Calu3 (cell line): ENCODE results near the gene TDP1. TPM values are rescaled to one million over a fixed set of nuclear protein-coding genes. Genes with fewer than 3 reads are reported as not detected.

Experiments
- BruUV-seq: library from RNA; stranded (reverse); fragments of 400-500 nt; replicated peaks from 2 replicates; lab custom pipeline; 2021; lab: Mats Ljungman, UMichigan
- CTCF ChIA-PET: fragments of 300-600 bp; sonication (Branson Sonifier 250); formaldehyde crosslinking; loops from one replicate; lab custom pipeline; 2022; ENCODE audit warnings: antibody characterized with exemption; lab: Charles Lee
- DNase-seq: peaks from one replicate; pipeline ENCODE4 v3.0.0; 2022
- H3K27ac Mint-ChIP-seq: one replicate; pipeline ENCODE4 v1.8.0; 2022; ENCODE audit warnings: mixed read lengths; ENCODE audit not compliant: unreplicated experiment
- H3K27me3 Mint-ChIP-seq: one replicate; pipeline ENCODE4 v1.8.0; 2022; ENCODE audit warnings: mixed read lengths; ENCODE audit not compliant: unreplicated experiment
- H3K36me3 Mint-ChIP-seq: one replicate; pipeline ENCODE4 v1.8.0; 2022; ENCODE audit warnings: mild to moderate bottlenecking, moderate library complexity, mixed read lengths; ENCODE audit not compliant: insufficient read depth, unreplicated experiment
- H3K4me1 Mint-ChIP-seq: one replicate; pipeline ENCODE4 v1.8.0; 2022; ENCODE audit warnings: mild to moderate bottlenecking, low read depth, mixed read lengths; ENCODE audit not compliant: unreplicated experiment
- H3K4me3 Mint-ChIP-seq: one replicate; pipeline ENCODE4 v1.8.0; 2022; ENCODE audit warnings: mild to moderate bottlenecking, low read depth, moderate library complexity, mixed read lengths; ENCODE audit not compliant: unreplicated experiment
- H3K9me3 Mint-ChIP-seq: one replicate; pipeline ENCODE4 v1.8.0; 2022; ENCODE audit warnings: low read depth, mixed read lengths; ENCODE audit not compliant: unreplicated experiment
- intact Hi-C: fragments of 100-400 bp; cut with micrococcal nuclease; formaldehyde crosslinking; loops from one replicate; pipeline ENCODE4 v1.10.0; 2022; ENCODE audit not compliant: unreplicated experiment
- total RNA-seq: library from RNA; stranded (reverse); gene quantifications from 2 replicates; pipeline ENCODE4 v1.2.3, GENCODE V29; 2022
- TF ChIP-seq, protein P1 (sequence below): fragments of 200-600 bp; IDR thresholded peaks from one replicate; pipeline ENCODE4 v1.8.0; 2022; ENCODE audit warnings: antibody characterized with exemption; ENCODE audit not compliant: unreplicated experiment

The TDP1 gene
- total RNA-seq, 1 experiment from 2014 or later: 24.4 TPM

DNA sequence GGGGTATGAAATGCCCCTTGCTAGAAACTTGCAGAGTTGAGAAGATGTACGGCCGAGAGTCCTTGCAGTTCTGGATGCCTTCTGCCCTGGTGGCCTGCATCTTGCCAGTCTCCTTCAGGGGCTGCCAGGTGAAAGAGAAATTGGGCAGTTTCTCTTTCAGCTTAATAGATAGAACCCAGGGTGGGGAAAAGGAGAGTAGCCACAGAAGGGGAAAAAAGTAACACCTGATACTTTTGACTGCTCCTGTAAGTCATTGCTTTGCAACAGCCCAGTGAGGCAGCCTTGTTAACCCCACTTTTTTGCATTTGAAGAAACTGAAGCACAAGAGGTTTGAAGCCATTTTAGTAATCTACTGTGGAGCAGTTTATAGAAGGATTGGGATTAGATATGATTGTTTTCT lies 27.6 kb downstream of the TDP1 start:
- peaks cover 10% of the 10 kb centered on the region for H3K36me3 Mint-ChIP-seq
- no peak overlapping the region for H3K4me3 Mint-ChIP-seq
- H3K27ac Mint-ChIP-seq: no peak overlapping the region
- no TSS peak for BruUV-seq
- CTCF ChIA-PET: no interaction called here
- TF ChIP-seq, protein P1, sequence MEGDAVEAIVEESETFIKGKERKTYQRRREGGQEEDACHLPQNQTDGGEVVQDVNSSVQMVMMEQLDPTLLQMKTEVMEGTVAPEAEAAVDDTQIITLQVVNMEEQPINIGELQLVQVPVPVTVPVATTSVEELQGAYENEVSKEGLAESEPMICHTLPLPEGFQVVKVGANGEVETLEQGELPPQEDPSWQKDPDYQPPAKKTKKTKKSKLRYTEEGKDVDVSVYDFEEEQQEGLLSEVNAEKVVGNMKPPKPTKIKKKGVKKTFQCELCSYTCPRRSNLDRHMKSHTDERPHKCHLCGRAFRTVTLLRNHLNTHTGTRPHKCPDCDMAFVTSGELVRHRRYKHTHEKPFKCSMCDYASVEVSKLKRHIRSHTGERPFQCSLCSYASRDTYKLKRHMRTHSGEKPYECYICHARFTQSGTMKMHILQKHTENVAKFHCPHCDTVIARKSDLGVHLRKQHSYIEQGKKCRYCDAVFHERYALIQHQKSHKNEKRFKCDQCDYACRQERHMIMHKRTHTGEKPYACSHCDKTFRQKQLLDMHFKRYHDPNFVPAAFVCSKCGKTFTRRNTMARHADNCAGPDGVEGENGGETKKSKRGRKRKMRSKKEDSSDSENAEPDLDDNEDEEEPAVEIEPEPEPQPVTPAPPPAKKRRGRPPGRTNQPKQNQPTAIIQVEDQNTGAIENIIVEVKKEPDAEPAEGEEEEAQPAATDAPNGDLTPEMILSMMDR: no peak
- H3K4me1 Mint-ChIP-seq: no peaks in the 10 kb centered on the region
- no peaks in the 10 kb centered on the region for H3K9me3 Mint-ChIP-seq
- intact Hi-C loops: no loop called here
- no peak for DNase-seq
- H3K27me3 Mint-ChIP-seq: no peaks in the 10 kb centered on the region

DNA sequence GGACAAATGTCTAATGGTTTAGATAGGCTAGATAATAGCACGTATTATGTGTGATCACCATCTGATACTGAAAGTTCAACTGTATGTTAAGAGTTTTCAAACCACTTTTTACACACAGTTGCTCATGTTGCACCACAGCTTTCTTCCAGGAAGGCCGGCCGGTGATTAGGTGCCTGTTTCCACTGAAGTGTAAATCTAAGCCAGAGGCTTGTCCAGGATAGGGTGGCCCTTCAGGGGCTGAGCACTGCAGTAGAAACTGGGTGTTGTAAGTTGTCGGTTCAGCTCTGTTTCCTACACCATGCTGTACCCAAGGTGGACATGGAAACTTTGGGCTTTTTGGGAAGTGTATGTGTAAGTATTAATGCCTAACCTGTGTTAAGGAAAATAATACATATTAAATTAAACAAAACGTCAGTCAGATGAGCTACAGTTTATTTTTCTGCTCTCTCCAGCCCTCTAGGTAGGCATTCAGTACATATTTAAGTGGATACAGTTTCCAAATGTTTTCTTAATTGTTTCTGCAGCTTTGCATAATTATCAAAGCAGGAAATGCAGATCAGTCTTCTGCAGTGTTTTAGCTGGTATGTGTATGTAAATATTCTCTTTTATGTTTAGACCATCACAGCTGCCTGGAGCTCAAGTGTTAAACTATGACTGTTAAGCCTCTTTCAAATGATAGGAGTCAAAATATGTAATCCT lies 30.9 kb downstream of the TDP1 start:
- Mint-ChIP-seq H3K4me1 (no peaks in the 10 kb centered on the region), H3K27me3 (no peaks in the 10 kb centered on the region), H3K27ac (no peak overlapping the region), H3K9me3 (no peaks in the 10 kb centered on the region), H3K36me3 (peaks cover 12% of the 10 kb centered on the region), H3K4me3 (no peak overlapping the region)
- BruUV-seq: no TSS peak
- CTCF ChIA-PET: no interaction called here
- TF ChIP-seq, protein P1: no peak
- intact Hi-C loops: no loop called here
- no peak for DNase-seq

DNA sequence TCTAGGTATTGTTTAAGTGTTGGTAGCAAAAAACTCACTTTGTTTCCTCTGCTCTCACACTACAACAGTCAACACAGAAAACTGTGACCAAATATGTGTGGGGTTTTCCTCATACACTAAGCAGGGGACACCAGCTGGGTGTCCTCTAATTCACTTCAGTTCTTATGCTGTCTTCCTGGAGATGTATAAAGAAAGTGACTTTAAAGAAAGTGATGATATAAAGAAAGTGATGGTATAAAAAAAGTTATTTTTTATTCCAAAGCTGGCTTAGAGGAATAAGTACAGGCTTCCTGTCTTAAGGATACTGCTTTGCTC lies 31.4 kb downstream of the TDP1 start:
- CTCF ChIA-PET: no interaction called here
- Mint-ChIP-seq H3K4me3 (no peak overlapping the region), H3K9me3 (no peaks in the 10 kb centered on the region), H3K4me1 (no peaks in the 10 kb centered on the region), H3K36me3 (peaks cover 7% of the 10 kb centered on the region), H3K27ac (no peak overlapping the region), H3K27me3 (no peaks in the 10 kb centered on the region)
- DNase-seq: no peak
- no TSS peak for BruUV-seq
- TF ChIP-seq, protein P1: no peak
- intact Hi-C loops: no loop called here

DNA sequence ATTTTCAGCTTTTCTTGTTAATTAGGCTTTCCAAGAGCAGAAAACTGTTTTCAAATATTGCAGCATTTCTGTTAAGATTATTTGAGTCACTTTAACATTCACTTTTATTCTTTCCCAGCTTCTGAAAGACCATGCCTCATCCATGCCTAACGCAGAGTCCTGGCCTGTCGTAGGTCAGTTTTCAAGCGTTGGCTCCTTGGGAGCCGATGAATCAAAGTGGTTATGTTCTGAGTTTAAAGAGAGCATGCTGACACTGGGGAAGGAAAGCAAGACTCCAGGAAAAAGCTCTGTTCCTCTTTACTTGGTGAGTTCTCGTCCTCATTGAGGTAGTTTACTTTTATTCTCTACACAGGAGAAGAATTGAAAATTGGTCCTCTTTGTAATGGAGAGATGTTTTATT lies 33.1 kb downstream of the TDP1 start:
- no peaks in the 10 kb centered on the region for H3K4me1 Mint-ChIP-seq
- H3K9me3 Mint-ChIP-seq: no peaks in the 10 kb centered on the region
- no peak for DNase-seq
- H3K36me3 Mint-ChIP-seq: peaks cover 6% of the 10 kb centered on the region
- BruUV-seq: no TSS peak
- no peak overlapping the region for H3K4me3 Mint-ChIP-seq
- no peak overlapping the region for H3K27ac Mint-ChIP-seq
- H3K27me3 Mint-ChIP-seq: no peaks in the 10 kb centered on the region
- CTCF ChIA-PET: no interaction called here
- TF ChIP-seq, protein P1: no peak
- intact Hi-C loops: no loop called here
